ENCODE results near the gene ANKRD44. TPM values are rescaled to one million over a fixed set of nuclear protein-coding genes. Genes with fewer than 3 reads are reported as not detected.

ANKRD44 gene
- 2.8 and 4.7 TPM in 2 replicates for total RNA-seq

GRCh38 chr2:197310271-197310985, at the start of gene ANKRD44:
Gene ANKRD44, minus strand, starts transcription at chr2:197310780. Its CDS starts 176 bp downstream, at chr2:197310604.

Other genes starting within 250 kb of the ANKRD44 start
- gene SF3B1, start 124.2 kb upstream of the ANKRD44 start, total RNA-seq = 115 and 124 TPM in 2 replicates
- gene COQ10B, start 142.8 kb upstream of the ANKRD44 start, total RNA-seq = 19.3 and 22.3 TPM in 2 replicates
- 112 and 113 TPM in 2 replicates for gene HSPD1, start 189.1 kb upstream of the ANKRD44 start, total RNA-seq
- 90.4 and 109 TPM in 2 replicates for gene HSPE1, start 189.6 kb upstream of the ANKRD44 start, total RNA-seq
- 20.1 and 26.8 TPM in 2 replicates for gene MOB4, start 205.3 kb upstream of the ANKRD44 start, total RNA-seq